ENCODE results near the gene KIF21B. TPM values are rescaled to one million over a fixed set of nuclear protein-coding genes. Genes with fewer than 3 reads are reported as not detected.

Gene KIF21B
- total RNA-seq, 2 donors from 2014 or later = 0.48 to 1.5 TPM

- Histone ChIP-seq H3K4me3 (no peak overlapping the region), H3K27me3 (no peaks in the 10 kb centered on the region), H3K9me3 (no peaks in the 10 kb centered on the region), H3K4me1 (peaks cover 4 to 51% of the 10 kb centered on the region in 2 donors), H3K36me3 (no peaks in the 10 kb centered on the region), H3K27ac (no peak overlapping the region)
- DNase-seq (ENCODE audit: low spot score) = no peak
- TF ChIP-seq CTCF (IDR thresholded peaks at IDR 0.05) = peak in 1 of 2 donors; percentile 13
Observed at GRCh38 chr1:201025571-201026002, 2.1 kb upstream of the KIF21B start.

GRCh38 chr1:201024625-201024998, 1.1 kb upstream of the KIF21B start:
- H3K4me3 ChIP-seq = no peak overlapping the region
- H3K27me3 ChIP-seq = no peaks in the 10 kb centered on the region
- DNase-seq (ENCODE audit: low spot score) = no peak
- no peaks in the 10 kb centered on the region for H3K9me3 ChIP-seq
- TF ChIP-seq CTCF (IDR thresholded peaks at IDR 0.05) = no peak
- H3K36me3 ChIP-seq = no peaks in the 10 kb centered on the region
- H3K27ac ChIP-seq = no peak overlapping the region
- H3K4me1 ChIP-seq = peaks cover 4 to 51% of the 10 kb centered on the region in 2 donors

GRCh38 chr1:201023920-201024624, 558 bp upstream of the KIF21B start:
- Histone ChIP-seq H3K27me3 (no peaks in the 10 kb centered on the region), H3K4me3 (peak overlapping the region in 1 of 2 donors; percentile 61), H3K9me3 (no peaks in the 10 kb centered on the region), H3K36me3 (no peaks in the 10 kb centered on the region), H3K4me1 (peaks cover 4 to 51% of the 10 kb centered on the region in 2 donors), H3K27ac (no peak overlapping the region)
- TF ChIP-seq CTCF (IDR thresholded peaks at IDR 0.05) = no peak
- DNase-seq (ENCODE audit: low spot score) = no peak

GRCh38 chr1:201022820-201023516, 546 bp downstream of the KIF21B start:
- no peaks in the 10 kb centered on the region for H3K36me3 ChIP-seq
- no peaks in the 10 kb centered on the region for H3K27me3 ChIP-seq
- H3K9me3 ChIP-seq = no peaks in the 10 kb centered on the region
- no peak for TF ChIP-seq CTCF (IDR thresholded peaks at IDR 0.05)
- no peak for DNase-seq (ENCODE audit: low spot score)
- peaks cover 4 to 41% of the 10 kb centered on the region in 2 donors for H3K4me1 ChIP-seq
- H3K4me3 ChIP-seq = peak overlapping the region; percentile 42 to 61
- H3K27ac ChIP-seq = peak overlapping the region in 1 of 2 donors; percentile 7

GRCh38 chr1:201022493-201022819, 1.1 kb downstream of the KIF21B start:
- Histone ChIP-seq H3K4me3 (peak overlapping the region in 1 of 2 donors; percentile 61), H3K36me3 (no peaks in the 10 kb centered on the region), H3K27ac (no peak overlapping the region), H3K4me1 (peaks cover 4 to 38% of the 10 kb centered on the region in 2 donors), H3K27me3 (no peaks in the 10 kb centered on the region), H3K9me3 (no peaks in the 10 kb centered on the region)
- DNase-seq (ENCODE audit: low spot score) = no peak
- no peak for TF ChIP-seq CTCF (IDR thresholded peaks at IDR 0.05)
